HepG2 (cell line): ENCODE data around the gene FRAS1. TPM values are rescaled to one million over a fixed set of nuclear protein-coding genes. Genes with fewer than 3 reads are reported as not detected.
A peak's percentile ranks its signal among the peaks of the same experiment; 100 is the strongest.

ENCODE experiments used
- AHDC1 ChIP-seq: sonication (generic); formaldehyde crosslinking; IDR thresholded peaks from 2 replicates; pipeline ENCODE4 v1.5.1; 2020; ENCODE audit warnings: mild to moderate bottlenecking, missing genetic modification reagents, borderline replicate concordance
- ARID3A ChIP-seq: IDR thresholded peaks from 2 replicates; pipeline ENCODE4 v1.6.1; 2012; ENCODE audit warnings: low read depth, low read length, improper control_type of control experiment
- HMG20A ChIP-seq: IDR thresholded peaks from 2 replicates; pipeline ENCODE4 v1.6.1; 2016; ENCODE audit warnings: borderline replicate concordance
- KLF6 ChIP-seq: IDR thresholded peaks from 2 replicates; pipeline ENCODE4 v1.8.0; 2016; ENCODE audit warnings: missing biosample characterization, missing genetic modification reagents
- NCOR1 ChIP-seq: fragments of 200-600 bp; sonication (generic); IDR thresholded peaks from 2 replicates; pipeline ENCODE4 v1.7.0; 2017; ENCODE audit warnings: antibody characterized with exemption, low read length, borderline replicate concordance
- NR2F6 ChIP-seq, 2 experiments: IDR thresholded peaks; 2 replicates each; pipeline ENCODE4 v1.6.1; 2016; ENCODE audit warnings: antibody characterized with exemption in 1 of 2, mild to moderate bottlenecking in 1 of 2
- RARA ChIP-seq: IDR thresholded peaks from 2 replicates; pipeline ENCODE4 v1.6.1; 2016; ENCODE audit warnings: missing genetic modification reagents, missing compliant biosample characterization
- RXRB ChIP-seq: IDR thresholded peaks from 2 replicates; pipeline ENCODE4 v1.6.1; 2016; ENCODE audit warnings: borderline replicate concordance, missing genetic modification reagents, missing compliant biosample characterization
- SIX1 ChIP-seq: sonication (generic); formaldehyde crosslinking; IDR thresholded peaks from 2 replicates; pipeline ENCODE4 v1.4.0; 2020; ENCODE audit warnings: missing genetic modification reagents, borderline replicate concordance
- SNAI1 ChIP-seq: sonication (generic); formaldehyde crosslinking; IDR thresholded peaks from 2 replicates; pipeline ENCODE4 v1.5.0; 2020; ENCODE audit warnings: mild to moderate bottlenecking, missing genetic modification reagents, borderline replicate concordance
- TARDBP ChIP-seq: sonication (generic); formaldehyde crosslinking; IDR thresholded peaks from 2 replicates; pipeline ENCODE4 v1.8.0; 2022; ENCODE audit warnings: mild to moderate bottlenecking, missing genetic modification reagents
- ZNF260 ChIP-seq: sonication (generic); formaldehyde crosslinking; IDR thresholded peaks from 2 replicates; pipeline ENCODE4 v1.4.0; 2020; ENCODE audit warnings: missing genetic modification reagents, low read depth, mild to moderate bottlenecking, borderline replicate concordance
- ZNF609 ChIP-seq: sonication (generic); formaldehyde crosslinking; IDR thresholded peaks from 2 replicates; pipeline ENCODE4 v1.4.0; 2020; ENCODE audit warnings: mild to moderate bottlenecking, missing genetic modification reagents, borderline replicate concordance
- ZNF710 ChIP-seq: sonication (generic); formaldehyde crosslinking; IDR thresholded peaks from 2 replicates; pipeline ENCODE4 v1.5.0; 2020; ENCODE audit warnings: mild to moderate bottlenecking, missing genetic modification reagents, borderline replicate concordance
- ZNF761 ChIP-seq: sonication (generic); formaldehyde crosslinking; conservative IDR thresholded peaks from 2 replicates; pipeline ENCODE4 v1.4.0; 2020; ENCODE audit warnings: mild to moderate bottlenecking, missing genetic modification reagents
- polyA plus RNA-seq, 8 experiments: library from polyadenylated mRNA; depleted of rRNA in 3 of 8; stranded (reverse) in 7 of 8; unstranded in 1 of 8; fragments of >200 nt; fragmentation: Illumina TruSeq in 4 of 8; extraction: Trizol in 4 of 8; gene quantifications; 2 replicates each; pipeline versions ENCODE4 v1.2.1 to v1.2.3, GENCODE V29; 2011 to 2016; ENCODE audit warnings: low read depth in 4 of 8, missing spikeins in 1 of 8, mixed read lengths in 1 of 8; ENCODE audit not compliant: insufficient read depth in 1 of 8
- total RNA-seq, 5 experiments: library from RNA; depleted of rRNA; stranded (reverse); fragments of >200 nt; fragmentation: Illumina TruSeq; extraction: Trizol; gene quantifications; 2 replicates each; pipeline ENCODE4 v1.2.3, GENCODE V29; 2016; ENCODE audit warnings: low read depth in 1 of 5

The FRAS1 gene
- total and polyA plus RNA-seq, 2 of the 13 experiments (the other 11 are each of a cell fraction or from before 2014, with no cell fraction given) = 22.5 to 31.6 TPM

- peak; percentile 58; the same call in 1 of the 2 replicates for TF ChIP-seq AHDC1 (CRISPR knock-in tag)
- TF ChIP-seq KLF6 = no peak
- TF ChIP-seq SNAI1 (CRISPR knock-in tag) = no peak
- TF ChIP-seq NR2F6 (IDR thresholded peaks at IDR 0.05) = peak; percentile 91
- peak; percentile 87 for TF ChIP-seq NR2F6 (CRISPR knock-in tag; IDR thresholded peaks at IDR 0.05)
- TF ChIP-seq ZNF710 (CRISPR knock-in tag) = 0 out of 2 replicates have a peak, but pooled peaks have one; percentile 33
- no peak for TF ChIP-seq ZNF260 (CRISPR knock-in tag)
- TF ChIP-seq RXRB (CRISPR knock-in tag) = peak; percentile 55
- peak; percentile 55 for TF ChIP-seq RARA (CRISPR knock-in tag)
- 0 out of 2 replicates have a peak, but pooled peaks have one; percentile 32 for TF ChIP-seq TARDBP (CRISPR knock-in tag)
- no peak for TF ChIP-seq ZNF761 (CRISPR knock-in tag)
- TF ChIP-seq ARID3A = peak; percentile 57; the same call in 1 of the 2 replicates
- peak; percentile 54; the same call in 1 of the 2 replicates for TF ChIP-seq NCOR1
- TF ChIP-seq HMG20A = peak; percentile 51; the same call in 1 of the 2 replicates
- no peak for TF ChIP-seq SIX1 (CRISPR knock-in tag)
- TF ChIP-seq ZNF609 (CRISPR knock-in tag) = peak; percentile 63; the same call in 1 of the 2 replicates
These were observed 143.8 kb downstream of the FRAS1 start (continued) for GRCh38 chr4:78200949-78201348.
